H9 (cell line): ENCODE measurements around the gene PARL. TPM values are rescaled to one million over a fixed set of nuclear protein-coding genes. Genes with fewer than 3 reads are reported as not detected.

Source experiments
- DNase-seq: peaks from one replicate; pipeline ENCODE4 v3.0.0-alpha.2; 2017
- H2AFZ ChIP-seq: one replicate; pipeline ENCODE4 v1.6.1; 2013; ENCODE audit warnings: mild to moderate bottlenecking, low read length, control low read depth, moderate library complexity
- H2AK5ac ChIP-seq: 2 replicates; pipeline ENCODE4 v1.6.1; 2013; ENCODE audit warnings: low read length, control low read depth, mixed read lengths; ENCODE audit not compliant: insufficient read length
- H2BK120ac ChIP-seq: one replicate; pipeline ENCODE4 v1.6.1; 2013; ENCODE audit warnings: low read depth, mild to moderate bottlenecking, low read length, control low read depth, inconsistent platforms; ENCODE audit not compliant: poor library complexity, severe bottlenecking
- H2BK12ac ChIP-seq: 2 replicates; pipeline ENCODE4 v1.6.1; 2013; ENCODE audit warnings: low read length, control low read depth, mixed read lengths, low read depth; ENCODE audit not compliant: insufficient read length
- H2BK15ac ChIP-seq: 2 replicates; pipeline ENCODE4 v1.6.1; 2013; ENCODE audit warnings: low read depth, low read length, control low read depth
- H2BK20ac ChIP-seq: one replicate; pipeline ENCODE4 v1.6.1; 2013; ENCODE audit warnings: low read depth, mild to moderate bottlenecking, low read length, control low read depth, inconsistent platforms; ENCODE audit not compliant: poor library complexity, severe bottlenecking
- H2BK5ac ChIP-seq: 2 replicates; pipeline ENCODE4 v1.6.1; 2013; ENCODE audit warnings: low read length, control low read depth, mixed read lengths; ENCODE audit not compliant: insufficient read length
- H3K14ac ChIP-seq: 2 replicates; pipeline ENCODE4 v1.6.1; 2013; ENCODE audit warnings: low read length, control low read depth; ENCODE audit not compliant: insufficient read depth
- H3K18ac ChIP-seq: 2 replicates; pipeline ENCODE4 v1.6.1; 2013; ENCODE audit warnings: low read depth, mild to moderate bottlenecking, mixed read lengths, low read length, control low read depth; ENCODE audit not compliant: insufficient read length
- H3K23ac ChIP-seq: 2 replicates; pipeline ENCODE4 v1.6.1; 2013; ENCODE audit warnings: low read length, control low read depth, mixed read lengths, low read depth; ENCODE audit not compliant: insufficient read length
- H3K23me2 ChIP-seq: 2 replicates; pipeline ENCODE4 v1.6.1; 2013; ENCODE audit warnings: low read depth, mild to moderate bottlenecking, mixed read lengths, low read length, control low read depth; ENCODE audit not compliant: insufficient read length, poor library complexity, severe bottlenecking
- H3K27ac ChIP-seq: 2 replicates; pipeline ENCODE4 v1.5.1; 2013; ENCODE audit warnings: low read length, control low read depth, mixed read lengths, low read depth; ENCODE audit not compliant: insufficient read length
- H3K27me3 ChIP-seq: 2 replicates; pipeline ENCODE4 v1.6.1; 2013; ENCODE audit warnings: low read length, control low read depth, inconsistent platforms; ENCODE audit not compliant: insufficient read depth
- H3K4ac ChIP-seq: 2 replicates; pipeline ENCODE4 v1.6.1; 2013; ENCODE audit warnings: low read depth, mild to moderate bottlenecking, control low read depth, inconsistent platforms, low read length, moderate library complexity
- H3K4me1 ChIP-seq: 2 replicates; pipeline ENCODE4 v1.6.1; 2013; ENCODE audit warnings: low read length, control low read depth, inconsistent platforms; ENCODE audit not compliant: insufficient read depth
- H3K4me2 ChIP-seq: 2 replicates; pipeline ENCODE4 v1.6.1; 2013; ENCODE audit warnings: low read length, control low read depth, mixed read lengths; ENCODE audit not compliant: insufficient read length, insufficient read depth
- H3K56ac ChIP-seq: 2 replicates; pipeline ENCODE4 v1.6.1; 2013; ENCODE audit warnings: low read depth, mild to moderate bottlenecking, mixed read lengths, low read length, control low read depth; ENCODE audit not compliant: insufficient read length
- H3K79me1 ChIP-seq: 2 replicates; pipeline ENCODE4 v1.6.1; 2013; ENCODE audit warnings: low read depth, mild to moderate bottlenecking, moderate library complexity, low read length, control low read depth, inconsistent platforms; ENCODE audit not compliant: insufficient read depth, poor library complexity, severe bottlenecking
- H3K79me2 ChIP-seq: 2 replicates; pipeline ENCODE4 v1.6.1; 2013; ENCODE audit warnings: low read length, control low read depth, inconsistent platforms; ENCODE audit not compliant: insufficient read depth
- H3K9ac ChIP-seq: 2 replicates; pipeline ENCODE4 v1.6.1; 2013; ENCODE audit warnings: low read length, control low read depth, mixed read lengths; ENCODE audit not compliant: insufficient read length; ENCODE audit errors: extremely low read depth
- H3K9me3 ChIP-seq: one replicate; pipeline ENCODE4 v1.6.1; 2013; ENCODE audit warnings: low read depth, low read length, inconsistent platforms; ENCODE audit not compliant: control insufficient read depth
- H3T11ph ChIP-seq: one replicate; pipeline ENCODE4 v1.6.1; 2013; ENCODE audit warnings: mild to moderate bottlenecking, low read length, control low read depth, inconsistent platforms
- H4K20me1 ChIP-seq: one replicate; pipeline ENCODE4 v1.6.1; 2013; ENCODE audit not compliant: control insufficient read depth, insufficient read length, insufficient read depth
- H4K5ac ChIP-seq: 2 replicates; pipeline ENCODE4 v1.6.1; 2013; ENCODE audit warnings: low read depth, mild to moderate bottlenecking, mixed read lengths, low read length, control low read depth; ENCODE audit not compliant: insufficient read length
- H4K8ac ChIP-seq: replicated peaks from 2 replicates; pipeline ENCODE4 v1.6.1; 2013; ENCODE audit warnings: low read length, control low read depth, mixed read lengths, low read depth; ENCODE audit not compliant: insufficient read length
- H4K91ac ChIP-seq: 2 replicates; pipeline ENCODE4 v1.6.1; 2013; ENCODE audit warnings: low read depth, mild to moderate bottlenecking, moderate library complexity, mixed read lengths, low read length, control low read depth; ENCODE audit not compliant: insufficient read length
- H3K27ac Mint-ChIP-seq, 3 experiments: 2 replicates in 2 of 3; 3 replicates in 1 of 3; pipeline ENCODE4 v1.8.0; 2020 to 2021; ENCODE audit warnings: mixed read lengths in 3 of 3, mild to moderate bottlenecking in 1 of 3, moderate library complexity in 1 of 3
- H3K27me3 Mint-ChIP-seq: 2 replicates; pipeline ENCODE4 v1.8.0; 2021; ENCODE audit warnings: low read depth, mild to moderate bottlenecking, moderate library complexity, mixed read lengths
- H3K36me3 Mint-ChIP-seq, 3 experiments: 2 replicates in 2 of 3; 3 replicates in 1 of 3; pipeline ENCODE4 v1.8.0; 2020 to 2021; ENCODE audit warnings: low read depth in 3 of 3, mixed read lengths in 3 of 3; ENCODE audit not compliant: insufficient read depth in 1 of 3
- H3K4me1 Mint-ChIP-seq, 2 experiments: 2 replicates each; pipeline ENCODE4 v1.8.0; 2020; ENCODE audit warnings: mixed read lengths in 2 of 2
- H3K4me3 Mint-ChIP-seq, 2 experiments: 2 replicates in 1 of 2; 3 replicates in 1 of 2; pipeline ENCODE4 v1.8.0; 2020 to 2021; ENCODE audit warnings: mild to moderate bottlenecking in 2 of 2, mixed read lengths in 2 of 2, moderate library complexity in 1 of 2
- H3K9me3 Mint-ChIP-seq, 2 experiments: 2 replicates in 1 of 2; 3 replicates in 1 of 2; pipeline ENCODE4 v1.8.0; 2020; ENCODE audit warnings: mild to moderate bottlenecking in 2 of 2, mixed read lengths in 2 of 2, moderate library complexity in 1 of 2
- CTCF ChIP-seq: fragments of 200-600 bp; sonication (generic); conservative IDR thresholded peaks from 3 replicates; pipeline ENCODE4 v1.8.0; 2021; ENCODE audit warnings: antibody characterized with exemption, mild to moderate bottlenecking
- whole genome bisulfite sequencing: extraction: QIAGEN DNeasy Blood & Tissue Kit; methylation state at CpG from one replicate; pipeline ENCODE4 v1.1.7; 2013; ENCODE audit warnings: missing lambda C conversion rate, low lambda C conversion rate, mixed read lengths; ENCODE audit not compliant: insufficient read length; ENCODE audit errors: extremely low coverage; 5-methylcytosine and 5-hydroxymethylcytosine counted together
- total RNA-seq: library from RNA; stranded (reverse); gene quantifications from 2 replicates; pipeline ENCODE4 v1.2.1, GENCODE V29; 2021

Gene PARL
- total RNA-seq, 1 experiment from 2014 or later = 94.5 TPM

GRCh38 chr3:183807209-183807728 lies 77.4 kb downstream of the PARL start:
- no peaks in the 10 kb centered on the region for H3K9me3 Mint-ChIP-seq
- no peak overlapping the region for H2BK5ac ChIP-seq
- H3K4me1 Mint-ChIP-seq = no peaks in the 10 kb centered on the region
- H2AK5ac ChIP-seq = no peak overlapping the region
- no peak overlapping the region for H3K18ac ChIP-seq
- H3K36me3 Mint-ChIP-seq = peaks cover 48 to 95% (median 82%) of the 10 kb centered on the region in 3 experiments
- H3K79me1 ChIP-seq = no peaks in the 10 kb centered on the region
- no peak overlapping the region for H3K9ac ChIP-seq
- no CpG with 5 or more reads among the region's 12 CpGs for WGBS
- no peak overlapping the region for H3K23ac ChIP-seq
- H3K14ac ChIP-seq = no peak overlapping the region
- no peak overlapping the region for H3K27ac ChIP-seq
- H3K4me3 Mint-ChIP-seq = no peak overlapping the region
- no peak overlapping the region for H3T11ph ChIP-seq
- no peak overlapping the region for H2AFZ ChIP-seq
- DNase-seq = no peak
- no peaks in the 10 kb centered on the region for H3K4me1 ChIP-seq
- no peak overlapping the region for H4K5ac ChIP-seq
- peak overlapping the region in 1 of 3 experiments; percentile 46; a peak in 1 of 7 replicates for H3K27ac Mint-ChIP-seq
- no peaks in the 10 kb centered on the region for H4K20me1 ChIP-seq
- no peaks in the 10 kb centered on the region for H3K27me3 Mint-ChIP-seq
- no peak overlapping the region for H2BK15ac ChIP-seq
- no peak overlapping the region for H2BK20ac ChIP-seq
- H3K27me3 ChIP-seq = no peaks in the 10 kb centered on the region
- H4K91ac ChIP-seq = no peak overlapping the region
- no peaks in the 10 kb centered on the region for H3K9me3 ChIP-seq
- no peak overlapping the region for H2BK12ac ChIP-seq
- no peak overlapping the region for H3K4me2 ChIP-seq
- H3K56ac ChIP-seq = no peak overlapping the region
- no peak overlapping the region for H2BK120ac ChIP-seq
- H3K23me2 ChIP-seq = no peaks in the 10 kb centered on the region
- no peak overlapping the region for H4K8ac ChIP-seq
- no peak overlapping the region for H3K4ac ChIP-seq
- no peak for TF ChIP-seq CTCF
- H3K79me2 ChIP-seq = no peaks in the 10 kb centered on the region
